Measurements from ENCODE around the gene NFASC.

Gene NFASC

DNA sequence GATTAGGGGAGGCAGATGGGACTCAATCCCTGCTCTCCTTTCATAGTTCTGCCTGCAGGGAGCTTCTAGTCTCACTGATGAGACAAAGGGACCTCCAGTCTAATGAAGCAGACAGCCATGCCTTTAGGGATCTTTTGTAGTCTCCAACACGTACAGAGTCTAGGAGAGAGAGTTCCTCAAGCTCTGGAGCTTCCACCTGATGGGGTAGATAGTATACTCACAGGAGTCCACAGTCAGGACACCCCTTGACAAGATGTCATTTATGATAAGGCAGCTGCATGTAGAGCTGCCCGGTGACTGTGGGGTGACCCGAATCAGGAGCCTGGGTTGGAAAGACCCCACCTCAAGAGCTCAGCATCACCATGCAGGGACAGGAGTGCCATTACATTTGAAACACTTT lies 117.0 kb downstream of the NFASC start:
- H3K4me3 ChIP-seq (ENCODE audit: low read depth in 1 of 2, low read length in 2 of 2) = no peak overlapping the region
- H3K9me3 ChIP-seq (ENCODE audit: control insufficient read depth in 1 of 2, low read length in 2 of 2) = no peaks in the 10 kb centered on the region
- H3K4me1 ChIP-seq (ENCODE audit: control insufficient read depth in 1 of 2, insufficient read depth in 2 of 2, low read length in 2 of 2) = peaks cover 0 to 7% of the 10 kb centered on the region in 2 donors
- no peaks in the 10 kb centered on the region for H3K27me3 ChIP-seq (ENCODE audit: low read depth, low read length)
- H3K27ac ChIP-seq (ENCODE audit: low read length) = no peak overlapping the region
- peaks cover 3 to 54% of the 10 kb centered on the region in 2 donors for H3K36me3 ChIP-seq (ENCODE audit: control insufficient read depth in 1 of 2, insufficient read depth in 2 of 2, low read length in 2 of 2)

DNA sequence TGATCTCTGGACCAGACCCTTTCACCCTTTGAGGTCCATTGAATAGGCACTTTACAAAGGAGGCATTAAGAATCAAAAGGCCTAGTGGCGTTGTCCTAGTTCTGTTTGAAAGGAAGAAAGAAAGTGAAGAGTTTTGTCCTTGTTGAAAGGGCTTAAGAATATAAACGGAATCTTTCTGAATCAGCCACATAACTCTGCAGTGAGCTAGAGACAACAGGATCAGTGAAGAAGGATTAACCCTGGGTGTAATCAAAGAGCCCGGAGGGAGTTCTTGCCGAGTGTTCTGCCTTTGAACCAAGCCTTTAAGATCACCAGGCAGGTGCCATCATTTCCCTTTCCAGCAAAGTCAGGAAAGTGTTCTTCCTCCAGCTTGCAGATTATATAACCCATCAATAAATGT lies 117.5 kb downstream of the NFASC start:
- Histone ChIP-seq H3K4me3 (ENCODE audit: low read depth in 1 of 2, low read length in 2 of 2) (no peak overlapping the region), H3K9me3 (ENCODE audit: control insufficient read depth in 1 of 2, low read length in 2 of 2) (no peaks in the 10 kb centered on the region), H3K36me3 (ENCODE audit: control insufficient read depth in 1 of 2, insufficient read depth in 2 of 2, low read length in 2 of 2) (peaks cover 3 to 54% of the 10 kb centered on the region in 2 donors), H3K4me1 (ENCODE audit: control insufficient read depth in 1 of 2, insufficient read depth in 2 of 2, low read length in 2 of 2) (peaks cover 0 to 7% of the 10 kb centered on the region in 2 donors), H3K27ac (ENCODE audit: low read length) (no peak overlapping the region), H3K27me3 (ENCODE audit: low read depth, low read length) (no peaks in the 10 kb centered on the region)

DNA sequence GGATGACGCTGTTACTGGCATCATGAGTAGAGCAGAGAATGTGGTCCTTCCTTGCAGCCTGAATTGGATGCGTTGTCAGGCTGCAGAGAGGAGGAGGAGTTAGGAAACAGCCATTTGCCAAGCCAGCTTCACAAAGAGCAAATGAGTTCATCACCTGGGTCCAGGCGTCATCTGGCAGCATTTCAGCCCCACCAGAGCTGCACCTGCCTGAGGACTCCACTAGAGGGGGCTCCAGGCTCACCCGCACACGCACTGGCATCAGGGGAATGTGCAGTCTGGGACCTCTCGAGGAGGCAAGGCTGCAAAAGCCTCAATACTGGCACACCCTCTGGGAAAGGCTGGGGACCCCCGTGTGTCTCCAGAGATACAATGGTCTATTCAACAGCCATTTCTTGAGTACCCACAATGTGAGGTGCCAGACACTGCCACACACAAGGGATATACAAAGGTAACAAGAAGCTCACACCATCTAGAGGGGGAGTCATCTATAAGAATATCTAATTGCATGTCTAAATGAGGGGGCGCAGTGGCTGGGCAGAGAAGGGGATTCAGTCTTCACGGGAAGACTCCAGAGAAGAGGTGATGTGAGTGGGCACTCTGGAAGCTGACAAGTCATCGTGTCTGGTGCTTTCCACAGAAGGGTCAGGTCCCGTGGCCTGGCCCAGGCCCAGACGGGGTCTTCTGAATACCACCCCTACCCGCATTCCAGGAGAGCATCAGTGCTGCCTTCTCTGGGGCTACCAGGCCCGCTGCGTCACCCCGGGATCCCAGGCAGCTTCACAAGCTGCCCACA lies 118.8 kb downstream of the NFASC start:
- Histone ChIP-seq H3K4me3 (ENCODE audit: low read depth in 1 of 2, low read length in 2 of 2) (no peak overlapping the region), H3K9me3 (ENCODE audit: control insufficient read depth in 1 of 2, low read length in 2 of 2) (no peaks in the 10 kb centered on the region), H3K4me1 (ENCODE audit: control insufficient read depth in 1 of 2, insufficient read depth in 2 of 2, low read length in 2 of 2) (peaks cover 0 to 7% of the 10 kb centered on the region in 2 donors), H3K27ac (ENCODE audit: low read length) (no peak overlapping the region), H3K36me3 (ENCODE audit: control insufficient read depth in 1 of 2, insufficient read depth in 2 of 2, low read length in 2 of 2) (peaks cover 3 to 51% of the 10 kb centered on the region in 2 donors), H3K27me3 (ENCODE audit: low read depth, low read length) (no peaks in the 10 kb centered on the region)

GRCh38 chr1:204990059-204990664 lies 119.5 kb downstream of the NFASC start:
- no peak overlapping the region for H3K4me3 ChIP-seq (ENCODE audit: low read depth in 1 of 2, low read length in 2 of 2)
- no peak overlapping the region for H3K27ac ChIP-seq (ENCODE audit: low read length)
- H3K4me1 ChIP-seq (ENCODE audit: control insufficient read depth in 1 of 2, insufficient read depth in 2 of 2, low read length in 2 of 2) = peaks cover 0 to 7% of the 10 kb centered on the region in 2 donors
- H3K9me3 ChIP-seq (ENCODE audit: control insufficient read depth in 1 of 2, low read length in 2 of 2) = no peaks in the 10 kb centered on the region
- H3K36me3 ChIP-seq (ENCODE audit: control insufficient read depth in 1 of 2, insufficient read depth in 2 of 2, low read length in 2 of 2) = peaks cover 3 to 47% of the 10 kb centered on the region in 2 donors
- H3K27me3 ChIP-seq (ENCODE audit: low read depth, low read length) = no peaks in the 10 kb centered on the region

DNA sequence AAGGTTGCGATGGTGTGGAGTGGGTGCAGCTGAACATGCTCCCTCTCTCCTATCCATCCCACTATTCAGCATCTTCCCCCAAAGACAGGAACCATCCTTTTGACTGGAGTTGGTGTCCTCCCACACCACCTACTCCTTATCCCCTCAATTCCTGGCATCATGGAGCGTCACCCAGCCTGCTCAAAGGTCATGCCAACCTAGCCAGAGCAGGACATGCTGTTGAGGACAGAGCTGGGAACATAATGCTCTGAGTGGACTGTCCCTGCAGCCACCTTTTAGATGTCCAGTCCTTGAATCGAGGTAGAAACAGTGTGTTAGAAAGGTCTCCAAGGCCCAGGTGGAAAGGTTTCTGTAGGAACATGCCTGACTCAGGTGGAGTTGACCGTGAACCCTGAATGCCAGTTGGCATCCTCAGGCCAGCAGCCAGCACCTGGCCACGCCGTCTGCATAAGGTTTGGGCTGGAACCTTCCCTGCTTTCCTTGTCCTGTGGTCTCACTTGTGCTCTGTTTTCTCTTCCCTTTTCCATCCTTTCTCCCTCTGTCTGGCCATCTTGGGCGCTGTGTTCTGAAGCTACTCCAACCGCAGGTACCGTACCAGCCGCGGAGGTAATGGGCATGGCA lies 120.2 kb downstream of the NFASC start:
- Histone ChIP-seq H3K4me1 (ENCODE audit: control insufficient read depth in 1 of 2, insufficient read depth in 2 of 2, low read length in 2 of 2) (peaks cover 0 to 7% of the 10 kb centered on the region in 2 donors), H3K27me3 (ENCODE audit: low read depth, low read length) (no peaks in the 10 kb centered on the region), H3K27ac (ENCODE audit: low read length) (no peak overlapping the region), H3K36me3 (ENCODE audit: control insufficient read depth in 1 of 2, insufficient read depth in 2 of 2, low read length in 2 of 2) (peaks cover 3 to 40% of the 10 kb centered on the region in 2 donors), H3K4me3 (ENCODE audit: low read depth in 1 of 2, low read length in 2 of 2) (no peak overlapping the region), H3K9me3 (ENCODE audit: control insufficient read depth in 1 of 2, low read length in 2 of 2) (no peaks in the 10 kb centered on the region)

DNA sequence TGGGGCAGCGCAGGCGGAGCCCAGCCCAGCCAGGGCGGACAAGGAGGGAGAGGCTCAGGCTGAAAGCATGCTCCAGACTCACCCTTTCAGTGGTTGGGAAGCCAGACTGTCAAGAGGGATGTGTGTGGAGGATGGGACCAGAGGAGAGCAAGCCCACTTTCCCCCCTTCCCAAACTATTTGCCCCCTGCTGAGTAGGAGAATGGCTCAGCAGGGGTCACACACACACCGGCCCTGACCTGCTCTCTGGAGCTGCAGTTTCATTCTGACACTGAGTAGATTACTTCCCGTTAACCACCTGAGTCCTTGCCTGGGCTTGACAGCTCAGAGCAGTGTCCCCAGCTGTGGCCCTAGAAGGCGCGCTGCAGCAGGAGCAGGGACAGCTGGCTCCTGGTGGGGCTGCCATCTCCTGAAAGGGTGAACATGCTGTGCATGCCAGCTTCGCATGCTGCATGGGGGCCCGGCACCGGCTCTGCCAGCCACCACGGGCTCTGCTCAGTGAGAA lies 120.7 kb downstream of the NFASC start:
- Histone ChIP-seq H3K4me3 (ENCODE audit: low read depth in 1 of 2, low read length in 2 of 2) (no peak overlapping the region), H3K36me3 (ENCODE audit: control insufficient read depth in 1 of 2, insufficient read depth in 2 of 2, low read length in 2 of 2) (peaks cover 3 to 35% of the 10 kb centered on the region in 2 donors), H3K27ac (ENCODE audit: low read length) (no peak overlapping the region), H3K9me3 (ENCODE audit: control insufficient read depth in 1 of 2, low read length in 2 of 2) (no peaks in the 10 kb centered on the region), H3K27me3 (ENCODE audit: low read depth, low read length) (no peaks in the 10 kb centered on the region), H3K4me1 (ENCODE audit: control insufficient read depth in 1 of 2, insufficient read depth in 2 of 2, low read length in 2 of 2) (peaks cover 0 to 7% of the 10 kb centered on the region in 2 donors)

DNA sequence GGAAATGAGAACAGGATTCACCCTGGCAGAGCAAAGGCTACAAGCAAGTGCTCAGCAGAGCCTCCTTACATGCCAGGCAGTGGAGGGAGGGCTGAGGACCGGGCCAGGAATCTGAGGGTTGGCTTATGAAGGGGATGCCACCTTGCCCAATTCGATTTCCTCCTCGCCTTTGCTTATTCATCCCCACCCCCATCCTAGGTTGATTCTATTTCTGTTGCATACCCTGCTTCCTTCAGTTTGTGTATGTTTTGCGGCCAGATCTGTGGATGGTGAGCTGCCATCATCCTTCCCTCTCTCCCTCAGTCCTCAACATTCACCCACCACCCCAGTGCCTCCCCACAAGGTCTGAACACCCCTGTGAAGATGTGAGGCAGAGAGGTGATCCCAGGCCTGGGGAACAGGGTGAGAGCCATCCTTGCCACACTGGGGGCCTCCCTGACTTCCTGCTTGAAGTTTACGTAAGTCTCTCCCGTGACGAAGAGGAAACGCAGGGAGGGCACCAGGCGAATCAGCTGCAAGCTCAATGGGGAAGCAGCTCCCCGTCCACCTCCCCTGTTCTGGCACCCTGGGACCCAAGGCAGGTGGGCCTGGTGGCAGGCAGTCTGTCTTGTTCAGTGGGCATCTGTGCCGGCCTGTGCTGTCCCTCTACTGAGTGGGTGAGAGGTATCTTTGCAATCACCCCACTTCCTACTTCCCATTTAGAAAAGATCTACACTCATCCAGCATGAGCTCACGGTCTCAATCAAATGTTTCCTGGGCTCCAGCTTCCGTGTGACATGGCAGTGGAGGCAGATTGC lies 121.7 kb downstream of the NFASC start:
- Histone ChIP-seq H3K4me1 (ENCODE audit: control insufficient read depth in 1 of 2, insufficient read depth in 2 of 2, low read length in 2 of 2) (peaks cover 0 to 7% of the 10 kb centered on the region in 2 donors), H3K27me3 (ENCODE audit: low read depth, low read length) (no peaks in the 10 kb centered on the region), H3K4me3 (ENCODE audit: low read depth in 1 of 2, low read length in 2 of 2) (no peak overlapping the region), H3K27ac (ENCODE audit: low read length) (peak overlapping the region; percentile 21), H3K36me3 (ENCODE audit: control insufficient read depth in 1 of 2, insufficient read depth in 2 of 2, low read length in 2 of 2) (peaks cover 3 to 34% of the 10 kb centered on the region in 2 donors), H3K9me3 (ENCODE audit: control insufficient read depth in 1 of 2, low read length in 2 of 2) (no peaks in the 10 kb centered on the region)

DNA sequence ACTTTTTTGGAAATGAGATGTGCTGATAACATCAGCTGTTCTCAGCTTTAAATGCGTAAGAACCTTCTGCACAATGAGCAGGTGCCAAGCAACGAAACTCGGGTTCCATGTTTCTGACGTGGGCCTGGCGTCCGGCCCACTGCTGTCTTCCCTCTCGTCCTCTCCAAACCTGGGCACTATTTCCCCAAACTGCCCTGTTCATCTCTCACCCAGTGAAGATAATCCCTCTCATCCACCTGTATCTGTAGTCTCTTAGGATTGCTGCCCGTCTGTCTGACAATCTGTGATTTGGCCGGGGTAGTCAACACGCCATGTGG lies 122.3 kb downstream of the NFASC start:
- H3K27me3 ChIP-seq (ENCODE audit: low read depth, low read length) = no peaks in the 10 kb centered on the region
- no peaks in the 10 kb centered on the region for H3K9me3 ChIP-seq (ENCODE audit: control insufficient read depth in 1 of 2, low read length in 2 of 2)
- peaks cover 0 to 7% of the 10 kb centered on the region in 2 donors for H3K4me1 ChIP-seq (ENCODE audit: control insufficient read depth in 1 of 2, insufficient read depth in 2 of 2, low read length in 2 of 2)
- no peak overlapping the region for H3K4me3 ChIP-seq (ENCODE audit: low read depth in 1 of 2, low read length in 2 of 2)
- H3K27ac ChIP-seq (ENCODE audit: low read length) = no peak overlapping the region
- peaks cover 3 to 29% of the 10 kb centered on the region in 2 donors for H3K36me3 ChIP-seq (ENCODE audit: control insufficient read depth in 1 of 2, insufficient read depth in 2 of 2, low read length in 2 of 2)

DNA sequence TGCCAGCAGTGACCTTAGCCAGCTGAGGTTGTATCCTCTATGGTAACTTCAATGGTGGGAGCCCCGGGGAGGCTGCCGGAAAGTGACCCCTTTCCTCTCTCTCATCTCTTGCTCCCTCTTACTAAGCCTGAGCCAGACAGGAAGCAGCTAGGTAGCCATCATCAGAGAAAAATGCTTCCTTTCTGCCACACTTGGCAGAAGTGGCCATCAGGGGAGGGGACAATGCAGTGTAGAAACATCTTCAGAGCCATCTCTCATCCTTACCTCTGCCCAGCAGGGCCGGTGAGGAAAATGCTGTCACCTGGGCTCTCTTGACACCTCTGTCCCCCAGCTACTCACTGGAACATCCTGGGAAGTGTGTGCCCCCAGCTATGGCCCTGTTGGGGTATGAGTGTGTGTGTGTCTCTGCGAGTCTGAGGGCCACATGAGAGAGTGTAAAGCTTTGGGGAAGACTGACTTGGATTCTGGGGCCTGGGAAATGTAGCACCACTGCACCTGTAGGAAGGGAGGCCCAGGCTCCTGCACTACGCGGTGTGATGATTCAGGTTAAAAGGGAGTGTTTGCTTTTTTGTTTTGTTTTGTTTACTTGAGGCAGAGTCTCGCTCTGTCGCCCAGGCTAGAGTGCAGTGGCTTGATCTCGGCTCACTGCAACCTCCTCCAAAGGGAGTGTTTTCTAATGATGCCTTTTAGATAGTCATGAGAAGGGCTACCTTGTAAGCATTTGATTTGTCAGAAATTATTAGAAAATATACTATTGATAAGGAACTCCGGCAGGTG lies 123.6 kb downstream of the NFASC start:
- H3K27ac ChIP-seq (ENCODE audit: low read length) = no peak overlapping the region
- H3K9me3 ChIP-seq (ENCODE audit: control insufficient read depth in 1 of 2, low read length in 2 of 2) = no peaks in the 10 kb centered on the region
- H3K4me3 ChIP-seq (ENCODE audit: low read depth in 1 of 2, low read length in 2 of 2) = no peak overlapping the region
- H3K27me3 ChIP-seq (ENCODE audit: low read depth, low read length) = no peaks in the 10 kb centered on the region
- H3K4me1 ChIP-seq (ENCODE audit: control insufficient read depth in 1 of 2, insufficient read depth in 2 of 2, low read length in 2 of 2) = no peaks in the 10 kb centered on the region
- peaks cover 3 to 28% of the 10 kb centered on the region in 2 donors for H3K36me3 ChIP-seq (ENCODE audit: control insufficient read depth in 1 of 2, insufficient read depth in 2 of 2, low read length in 2 of 2)

DNA sequence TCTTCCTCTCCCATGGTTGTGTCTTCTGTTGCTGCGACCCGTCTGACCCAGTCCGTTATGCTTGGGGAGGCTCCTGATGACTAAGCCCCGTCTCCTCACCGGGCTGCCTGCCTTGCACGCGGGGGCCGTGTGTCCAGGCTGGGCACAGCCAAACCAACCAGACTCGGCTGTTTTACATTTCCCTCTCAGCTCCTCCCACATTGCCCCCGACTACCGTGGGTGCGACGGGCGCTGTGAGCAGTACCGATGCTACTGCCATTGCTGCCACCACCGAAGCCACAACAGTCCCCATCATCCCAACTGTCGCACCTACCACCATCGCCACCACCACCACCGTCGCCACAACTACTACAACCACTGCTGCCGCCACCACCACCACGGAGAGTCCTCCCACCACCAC lies 126.3 kb downstream of the NFASC start:
- Histone ChIP-seq H3K4me1 (ENCODE audit: control insufficient read depth in 1 of 2, insufficient read depth in 2 of 2, low read length in 2 of 2) (no peaks in the 10 kb centered on the region), H3K4me3 (ENCODE audit: low read depth in 1 of 2, low read length in 2 of 2) (no peak overlapping the region), H3K36me3 (ENCODE audit: control insufficient read depth in 1 of 2, insufficient read depth in 2 of 2, low read length in 2 of 2) (peaks cover 0 to 20% of the 10 kb centered on the region in 2 donors), H3K27me3 (ENCODE audit: low read depth, low read length) (no peaks in the 10 kb centered on the region), H3K27ac (ENCODE audit: low read length) (no peak overlapping the region), H3K9me3 (ENCODE audit: control insufficient read depth in 1 of 2, low read length in 2 of 2) (no peaks in the 10 kb centered on the region)
